HepG2 (cell line): ENCODE results near the gene ZDHHC24. TPM values are rescaled to one million over a fixed set of nuclear protein-coding genes. Genes with fewer than 3 reads are reported as not detected.
A peak's percentile ranks its signal among the peaks of the same experiment; 100 is the strongest.

Experiments used
- ADNP ChIP-seq: sonication (generic); formaldehyde crosslinking; IDR thresholded peaks from 2 replicates; pipeline ENCODE4 v1.4.0; 2020; ENCODE audit warnings: missing genetic modification reagents
- GTF3A ChIP-seq: sonication (generic); formaldehyde crosslinking; conservative IDR thresholded peaks from 2 replicates; pipeline ENCODE4 v1.4.0; 2020; ENCODE audit warnings: mild to moderate bottlenecking, missing genetic modification reagents
- ISX ChIP-seq: sonication (generic); formaldehyde crosslinking; conservative IDR thresholded peaks from 2 replicates; pipeline ENCODE4 v1.5.0; 2020; ENCODE audit warnings: missing genetic modification reagents
- MIER3 ChIP-seq: IDR thresholded peaks from 2 replicates; pipeline ENCODE4 v1.6.1; 2016; ENCODE audit warnings: missing compliant biosample characterization, borderline replicate concordance
- PAX8 ChIP-seq: sonication (generic); formaldehyde crosslinking; IDR thresholded peaks from 2 replicates; pipeline ENCODE4 v1.8.0; 2022; ENCODE audit warnings: mild to moderate bottlenecking, missing genetic modification reagents, borderline replicate concordance
- POLR2AphosphoS5 ChIP-seq: IDR thresholded peaks from 2 replicates; pipeline ENCODE4 v1.6.1; 2012; ENCODE audit warnings: low read depth, low read length
- RBFOX2 ChIP-seq: fragments of 200-400 bp; formaldehyde crosslinking; IDR thresholded peaks from 2 replicates; pipeline ENCODE4 v1.6.1; 2017; ENCODE audit warnings: low read depth, mild to moderate bottlenecking, low read length
- SNAI1 ChIP-seq: sonication (generic); formaldehyde crosslinking; IDR thresholded peaks from 2 replicates; pipeline ENCODE4 v1.5.0; 2020; ENCODE audit warnings: mild to moderate bottlenecking, missing genetic modification reagents, borderline replicate concordance
- SOX13 ChIP-seq, 3 experiments: fragments of 450-650 bp in 1 of 3; sonication (generic) in 1 of 3; formaldehyde crosslinking in 1 of 3; IDR thresholded peaks in 2 of 3; conservative IDR thresholded peaks in 1 of 3; 2 replicates each; pipeline versions ENCODE4 v1.5.0 to v1.6.1; 2016 to 2020; ENCODE audit warnings: antibody characterized with exemption in 1 of 3, mild to moderate bottlenecking in 1 of 3, missing compliant biosample characterization in 1 of 3, missing genetic modification reagents in 1 of 3, moderate library complexity in 1 of 3
- SOX5 ChIP-seq: IDR thresholded peaks from 2 replicates; pipeline ENCODE4 v1.6.1; 2016; ENCODE audit warnings: borderline replicate concordance
- YY1 ChIP-seq: IDR thresholded peaks from 2 replicates; pipeline ENCODE4 v1.6.1; 2011; ENCODE audit warnings: low read length, low read depth, moderate library complexity, mild to moderate bottlenecking; ENCODE audit not compliant: insufficient read depth, insufficient replicate concordance
- ZFP1 ChIP-seq: IDR thresholded peaks from 2 replicates; pipeline ENCODE4 v1.6.1; 2016
- ZNF10 ChIP-seq: sonication (generic); formaldehyde crosslinking; IDR thresholded peaks from 2 replicates; pipeline ENCODE4 v1.4.0; 2020; ENCODE audit warnings: mild to moderate bottlenecking, low read depth, missing genetic modification reagents, borderline replicate concordance
- ZNF331 ChIP-seq: sonication (generic); formaldehyde crosslinking; IDR thresholded peaks from 2 replicates; pipeline ENCODE4 v1.4.0; 2020; ENCODE audit warnings: missing genetic modification reagents
- ZNF407 ChIP-seq: sonication (generic); formaldehyde crosslinking; IDR thresholded peaks from one replicate; pipeline ENCODE4 v1.5.1; 2020; ENCODE audit warnings: mild to moderate bottlenecking, missing genetic modification reagents; ENCODE audit errors: not compliant biosample characterization
- ZNF598 ChIP-seq: sonication (generic); formaldehyde crosslinking; IDR thresholded peaks from 2 replicates; pipeline ENCODE4 v1.5.1; 2020; ENCODE audit warnings: mild to moderate bottlenecking, missing genetic modification reagents, borderline replicate concordance
- ZNF615 ChIP-seq: sonication (generic); formaldehyde crosslinking; IDR thresholded peaks from 2 replicates; pipeline ENCODE4 v1.5.0; 2020; ENCODE audit warnings: mild to moderate bottlenecking, missing genetic modification reagents, borderline replicate concordance
- ZNF652 ChIP-seq: IDR thresholded peaks from 2 replicates; pipeline ENCODE4 v1.6.1; 2016; ENCODE audit warnings: low read depth, borderline replicate concordance
- ZNF768 ChIP-seq: sonication (generic); formaldehyde crosslinking; IDR thresholded peaks from 2 replicates; pipeline ENCODE4 v1.4.0; 2020; ENCODE audit warnings: missing genetic modification reagents
- ZNF792 ChIP-seq: IDR thresholded peaks from 2 replicates; pipeline ENCODE4 v1.6.1; 2016
- polyA plus RNA-seq, 8 experiments: library from polyadenylated mRNA; depleted of rRNA in 3 of 8; stranded (reverse) in 7 of 8; unstranded in 1 of 8; fragments of >200 nt; fragmentation: Illumina TruSeq in 4 of 8; extraction: Trizol in 4 of 8; gene quantifications; 2 replicates each; pipeline versions ENCODE4 v1.2.1 to v1.2.3, GENCODE V29; 2011 to 2016; ENCODE audit warnings: low read depth in 4 of 8, missing spikeins in 1 of 8, mixed read lengths in 1 of 8; ENCODE audit not compliant: insufficient read depth in 1 of 8
- total RNA-seq, 5 experiments: library from RNA; depleted of rRNA; stranded (reverse); fragments of >200 nt; fragmentation: Illumina TruSeq; extraction: Trizol; gene quantifications; 2 replicates each; pipeline ENCODE4 v1.2.3, GENCODE V29; 2016; ENCODE audit warnings: low read depth in 1 of 5
- TF ChIP-seq, protein P1 (sequence below): sonication (generic); formaldehyde crosslinking; IDR thresholded peaks from 2 replicates; pipeline ENCODE4 v1.8.0; 2022; ENCODE audit warnings: missing genetic modification reagents, mild to moderate bottlenecking, borderline replicate concordance

ZDHHC24 gene
- total and polyA plus RNA-seq, 2 of the 13 experiments (the other 11 are each of a cell fraction or from before 2014, with no cell fraction given), result 4.3 TPM

GRCh38 chr11:66545701-66546367 lies at the start of gene ZDHHC24 (continued):
- no peak for TF ChIP-seq ZNF331 (CRISPR knock-in tag)
- TF ChIP-seq POLR2AphosphoS5, result peak; percentile 60; the same call in 1 of the 2 replicates
- no peak for TF ChIP-seq ZNF10 (CRISPR knock-in tag)
- 0 out of 2 replicates have a peak, but pooled peaks have one; percentile 77 for TF ChIP-seq PAX8 (CRISPR knock-in tag)
- no peak for TF ChIP-seq ZNF792
- TF ChIP-seq ADNP (CRISPR knock-in tag), result no peak
- no peak for TF ChIP-seq SOX13 (IDR thresholded peaks at IDR 0.05)
- no peak for TF ChIP-seq SOX13 (CRISPR knock-in tag; conservative IDR thresholded peaks at IDR 0.05 in 1 of 2, IDR thresholded peaks at IDR 0.05 in 1 of 2)
- TF ChIP-seq ZFP1, result no peak
- TF ChIP-seq YY1, result peak; percentile 35
- no peak for TF ChIP-seq ISX
- TF ChIP-seq GTF3A (CRISPR knock-in tag), result no peak
- no peak for TF ChIP-seq SNAI1
- TF ChIP-seq ZNF768 (CRISPR knock-in tag), result no peak
- TF ChIP-seq MIER3, result no peak
- TF ChIP-seq ZNF652 (CRISPR knock-in tag), result no peak
- no peak; the same call in 1 of the 2 replicates for TF ChIP-seq SOX5 (CRISPR knock-in tag)
- TF ChIP-seq ZNF615, result no peak
- TF ChIP-seq, protein P1, sequence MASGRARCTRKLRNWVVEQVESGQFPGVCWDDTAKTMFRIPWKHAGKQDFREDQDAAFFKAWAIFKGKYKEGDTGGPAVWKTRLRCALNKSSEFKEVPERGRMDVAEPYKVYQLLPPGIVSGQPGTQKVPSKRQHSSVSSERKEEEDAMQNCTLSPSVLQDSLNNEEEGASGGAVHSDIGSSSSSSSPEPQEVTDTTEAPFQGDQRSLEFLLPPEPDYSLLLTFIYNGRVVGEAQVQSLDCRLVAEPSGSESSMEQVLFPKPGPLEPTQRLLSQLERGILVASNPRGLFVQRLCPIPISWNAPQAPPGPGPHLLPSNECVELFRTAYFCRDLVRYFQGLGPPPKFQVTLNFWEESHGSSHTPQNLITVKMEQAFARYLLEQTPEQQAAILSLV, result peak; percentile 65; the same call in 1 of the 2 replicates
- TF ChIP-seq ZNF407 (CRISPR knock-in tag), result peak; percentile 88
- peak; percentile 90 for TF ChIP-seq RBFOX2
- no peak for TF ChIP-seq ZNF598
